ENCODE measurements around the gene GAREM1.
"Not testable (repeated sequence)": the region's sequence is repeated elsewhere in the genome, so short reads cannot be mapped to it uniquely, and the experiment has no call there.

Gene GAREM1

DNA sequence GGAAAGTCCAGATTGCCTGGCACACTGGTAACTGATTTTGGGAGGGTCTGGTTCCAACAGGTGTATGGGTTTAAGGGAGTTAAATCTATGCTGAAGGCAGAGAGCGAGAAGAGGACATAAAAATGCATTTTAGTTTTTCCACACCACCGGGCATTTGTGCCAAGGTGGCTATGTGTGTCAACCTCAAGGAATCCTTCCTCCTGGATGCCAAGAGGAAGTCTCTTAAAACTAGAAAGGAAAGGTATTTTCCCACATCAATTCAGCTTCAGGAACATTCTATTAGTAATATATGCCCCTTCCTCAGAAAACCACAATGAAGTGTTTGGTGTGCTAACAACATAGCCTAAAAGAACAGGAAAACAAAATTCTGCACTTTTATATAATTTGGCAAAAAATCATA lies 5.4 kb upstream of the GAREM1 start:
- H3K4me3 ChIP-seq (ENCODE audit: low read depth, low read length), result no peak overlapping the region
- TF ChIP-seq MYC (IDR thresholded peaks at IDR 0.05; ENCODE audit: low read depth, low read length) (no peak), POLR2A (IDR thresholded peaks at IDR 0.05; ENCODE audit: extremely low read depth, insufficient read length) (no peak)
- TF ChIP-seq, protein P1, sequence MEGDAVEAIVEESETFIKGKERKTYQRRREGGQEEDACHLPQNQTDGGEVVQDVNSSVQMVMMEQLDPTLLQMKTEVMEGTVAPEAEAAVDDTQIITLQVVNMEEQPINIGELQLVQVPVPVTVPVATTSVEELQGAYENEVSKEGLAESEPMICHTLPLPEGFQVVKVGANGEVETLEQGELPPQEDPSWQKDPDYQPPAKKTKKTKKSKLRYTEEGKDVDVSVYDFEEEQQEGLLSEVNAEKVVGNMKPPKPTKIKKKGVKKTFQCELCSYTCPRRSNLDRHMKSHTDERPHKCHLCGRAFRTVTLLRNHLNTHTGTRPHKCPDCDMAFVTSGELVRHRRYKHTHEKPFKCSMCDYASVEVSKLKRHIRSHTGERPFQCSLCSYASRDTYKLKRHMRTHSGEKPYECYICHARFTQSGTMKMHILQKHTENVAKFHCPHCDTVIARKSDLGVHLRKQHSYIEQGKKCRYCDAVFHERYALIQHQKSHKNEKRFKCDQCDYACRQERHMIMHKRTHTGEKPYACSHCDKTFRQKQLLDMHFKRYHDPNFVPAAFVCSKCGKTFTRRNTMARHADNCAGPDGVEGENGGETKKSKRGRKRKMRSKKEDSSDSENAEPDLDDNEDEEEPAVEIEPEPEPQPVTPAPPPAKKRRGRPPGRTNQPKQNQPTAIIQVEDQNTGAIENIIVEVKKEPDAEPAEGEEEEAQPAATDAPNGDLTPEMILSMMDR (IDR thresholded peaks at IDR 0.05; ENCODE audit: low read depth, low read length), result no peak
- TF ChIP-seq, protein P2, sequence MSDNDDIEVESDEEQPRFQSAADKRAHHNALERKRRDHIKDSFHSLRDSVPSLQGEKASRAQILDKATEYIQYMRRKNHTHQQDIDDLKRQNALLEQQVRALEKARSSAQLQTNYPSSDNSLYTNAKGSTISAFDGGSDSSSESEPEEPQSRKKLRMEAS (IDR thresholded peaks at IDR 0.05; ENCODE audit: low read depth, low read length), result no peak
- no peak for DNase-seq (ENCODE audit: low read depth)

DNA sequence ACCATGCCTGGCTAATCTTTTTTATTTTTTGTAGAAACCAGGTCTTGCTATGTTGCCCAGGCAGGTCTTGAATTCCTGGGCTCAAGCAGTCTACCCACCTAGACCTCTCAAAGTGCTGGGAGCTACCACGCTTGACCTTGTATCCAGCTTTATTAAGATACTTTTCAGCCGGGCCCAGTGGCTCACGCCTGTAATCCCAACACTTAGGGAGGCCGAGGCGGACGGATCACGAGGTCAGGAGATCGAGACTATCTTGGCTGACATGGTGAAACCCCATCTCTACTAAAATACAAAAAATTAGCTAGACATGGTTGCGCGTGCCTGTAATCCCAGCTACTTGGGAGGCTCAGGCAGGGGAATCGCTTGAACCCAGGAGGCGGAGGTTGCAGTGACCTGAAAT lies 4.4 kb upstream of the GAREM1 start:
- not testable (repeated sequence) for H3K4me3 ChIP-seq (ENCODE audit: low read depth, low read length); DNase-seq (ENCODE audit: low read depth)

DNA sequence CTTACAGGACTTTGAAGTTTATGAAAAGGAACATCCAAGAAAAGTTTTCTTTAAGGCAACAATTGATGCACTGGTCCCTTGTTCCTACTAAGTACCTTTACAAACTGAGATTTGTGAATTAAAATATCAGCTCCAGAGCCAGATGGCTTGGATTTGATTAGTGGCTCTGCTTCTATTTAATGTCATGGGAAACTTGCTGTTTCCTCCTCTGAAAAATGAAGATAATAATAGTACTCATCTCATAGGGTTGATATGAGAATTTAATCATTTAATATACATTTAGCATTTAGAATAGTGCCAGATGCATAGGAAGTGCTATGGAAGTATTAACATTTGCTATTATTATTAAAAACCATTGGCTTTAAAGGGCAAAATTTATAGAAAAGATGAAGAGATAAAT lies 2.6 kb upstream of the GAREM1 start:
- TF ChIP-seq MYC (IDR thresholded peaks at IDR 0.05; ENCODE audit: low read depth, low read length), result no peak
- TF ChIP-seq, protein P1 (IDR thresholded peaks at IDR 0.05; ENCODE audit: low read depth, low read length), result no peak
- TF ChIP-seq, protein P2 (IDR thresholded peaks at IDR 0.05; ENCODE audit: low read depth, low read length), result no peak
- no peak for TF ChIP-seq POLR2A (IDR thresholded peaks at IDR 0.05; ENCODE audit: extremely low read depth, insufficient read length)
- H3K4me3 ChIP-seq (ENCODE audit: low read depth, low read length), result no peak overlapping the region
- no peak for DNase-seq (ENCODE audit: low read depth)

DNA sequence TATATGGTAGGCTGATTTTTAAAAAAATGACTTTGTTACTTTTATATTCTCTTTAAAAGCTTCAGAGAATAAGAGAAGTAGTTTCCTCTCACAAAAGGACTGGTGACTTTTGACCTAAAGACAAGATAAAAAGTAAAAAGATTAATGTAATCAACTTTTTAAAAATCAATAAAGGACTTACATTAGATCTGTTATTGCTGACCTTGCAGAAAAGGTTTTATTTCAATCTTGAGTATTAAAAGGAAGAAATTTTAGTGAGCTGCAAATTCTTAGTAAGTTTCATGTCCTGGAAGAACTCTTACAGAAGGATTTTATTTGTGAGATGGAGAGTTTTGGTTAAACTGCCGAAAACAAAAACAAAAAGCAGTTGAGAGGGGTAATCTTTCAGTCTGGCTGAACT lies 2.2 kb upstream of the GAREM1 start:
- no peak for TF ChIP-seq MYC (IDR thresholded peaks at IDR 0.05; ENCODE audit: low read depth, low read length)
- TF ChIP-seq, protein P1 (IDR thresholded peaks at IDR 0.05; ENCODE audit: low read depth, low read length), result no peak
- no peak for TF ChIP-seq POLR2A (IDR thresholded peaks at IDR 0.05; ENCODE audit: extremely low read depth, insufficient read length)
- TF ChIP-seq, protein P2 (IDR thresholded peaks at IDR 0.05; ENCODE audit: low read depth, low read length), result no peak
- H3K4me3 ChIP-seq (ENCODE audit: low read depth, low read length), result no peak overlapping the region
- no peak for DNase-seq (ENCODE audit: low read depth)

DNA sequence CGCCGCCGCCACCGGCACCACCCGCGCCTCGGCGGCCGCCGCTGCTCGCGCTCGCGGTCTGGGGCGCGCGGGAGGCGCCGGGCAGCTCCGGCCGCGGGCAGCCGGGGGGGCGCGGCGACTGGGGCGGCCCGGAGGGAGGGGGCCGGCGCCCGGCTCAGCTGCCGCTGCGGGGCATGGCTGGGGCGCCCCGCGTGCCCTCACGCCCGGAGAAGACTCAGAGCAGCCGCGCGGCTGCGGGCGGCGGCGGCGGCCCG lies 295 bp downstream of the GAREM1 start:
- no peak overlapping the region for H3K4me3 ChIP-seq (ENCODE audit: low read depth, low read length)
- TF ChIP-seq MYC (IDR thresholded peaks at IDR 0.05; ENCODE audit: low read depth, low read length) (no peak), POLR2A (IDR thresholded peaks at IDR 0.05; ENCODE audit: extremely low read depth, insufficient read length) (no peak)
- TF ChIP-seq, protein P2 (IDR thresholded peaks at IDR 0.05; ENCODE audit: low read depth, low read length), result no peak
- TF ChIP-seq, protein P1 (IDR thresholded peaks at IDR 0.05; ENCODE audit: low read depth, low read length), result no peak
- no peak for DNase-seq (ENCODE audit: low read depth)

DNA sequence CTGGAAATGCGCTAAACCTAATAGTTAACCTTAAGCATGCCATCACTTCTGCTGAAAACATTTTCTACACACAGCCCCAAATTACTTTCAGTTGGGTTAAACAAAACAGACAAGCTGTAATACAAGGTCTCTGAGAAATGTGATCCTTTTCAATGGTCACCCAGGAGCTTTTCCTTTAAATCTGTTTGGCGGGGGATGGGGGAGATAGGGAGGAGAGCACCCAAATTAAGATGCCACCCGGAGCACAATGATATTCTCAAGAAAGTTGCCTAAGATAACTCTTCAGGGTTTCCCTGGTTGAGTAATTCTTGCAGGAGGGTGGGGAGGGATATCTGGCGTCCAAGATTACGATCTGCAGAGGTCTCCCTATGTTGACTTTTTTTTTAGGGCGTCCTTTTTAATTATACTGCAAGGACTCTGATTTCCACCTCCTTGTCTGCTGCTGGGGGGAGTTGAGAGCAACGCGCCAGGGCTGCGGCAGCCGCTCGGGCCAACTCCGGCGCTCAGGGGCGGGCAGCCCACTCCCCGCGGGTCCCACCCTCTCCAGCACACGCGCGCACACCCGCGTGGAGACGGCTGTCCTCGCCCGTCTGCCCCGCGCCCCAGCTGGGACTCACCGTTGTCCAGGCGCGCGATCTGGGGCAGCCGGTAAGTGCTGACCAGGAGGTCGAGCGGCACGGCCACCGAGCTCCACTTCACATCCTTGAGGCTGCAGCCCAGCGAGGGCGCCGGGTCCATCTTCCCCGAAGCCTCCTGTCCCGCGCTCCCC lies 807 bp downstream of the GAREM1 start:
- peak; percentile 33 for DNase-seq (ENCODE audit: low read depth)
- TF ChIP-seq MYC (IDR thresholded peaks at IDR 0.05; ENCODE audit: low read depth, low read length) (no peak), POLR2A (IDR thresholded peaks at IDR 0.05; ENCODE audit: extremely low read depth, insufficient read length) (no peak)
- TF ChIP-seq, protein P2 (IDR thresholded peaks at IDR 0.05; ENCODE audit: low read depth, low read length), result no peak
- TF ChIP-seq, protein P1 (IDR thresholded peaks at IDR 0.05; ENCODE audit: low read depth, low read length), result no peak

More for the DNA sequence above, 807 bp downstream of the GAREM1 start:
- H3K4me3 ChIP-seq (ENCODE audit: low read depth, low read length), result no peak overlapping the region

Measured in NB4 (cell line).